Measurements from ENCODE around the gene TENT5C. TPM values are rescaled to one million over a fixed set of nuclear protein-coding genes. Genes with fewer than 3 reads are reported as not detected.
"Not testable (repeated sequence)": the region's sequence is repeated elsewhere in the genome, so short reads cannot be mapped to it uniquely, and the experiment has no call there.

The TENT5C gene
- 1 to 10 TPM; 1.3 to 8.2 (median 4.9) TPM for polyA plus RNA-seq

DNA sequence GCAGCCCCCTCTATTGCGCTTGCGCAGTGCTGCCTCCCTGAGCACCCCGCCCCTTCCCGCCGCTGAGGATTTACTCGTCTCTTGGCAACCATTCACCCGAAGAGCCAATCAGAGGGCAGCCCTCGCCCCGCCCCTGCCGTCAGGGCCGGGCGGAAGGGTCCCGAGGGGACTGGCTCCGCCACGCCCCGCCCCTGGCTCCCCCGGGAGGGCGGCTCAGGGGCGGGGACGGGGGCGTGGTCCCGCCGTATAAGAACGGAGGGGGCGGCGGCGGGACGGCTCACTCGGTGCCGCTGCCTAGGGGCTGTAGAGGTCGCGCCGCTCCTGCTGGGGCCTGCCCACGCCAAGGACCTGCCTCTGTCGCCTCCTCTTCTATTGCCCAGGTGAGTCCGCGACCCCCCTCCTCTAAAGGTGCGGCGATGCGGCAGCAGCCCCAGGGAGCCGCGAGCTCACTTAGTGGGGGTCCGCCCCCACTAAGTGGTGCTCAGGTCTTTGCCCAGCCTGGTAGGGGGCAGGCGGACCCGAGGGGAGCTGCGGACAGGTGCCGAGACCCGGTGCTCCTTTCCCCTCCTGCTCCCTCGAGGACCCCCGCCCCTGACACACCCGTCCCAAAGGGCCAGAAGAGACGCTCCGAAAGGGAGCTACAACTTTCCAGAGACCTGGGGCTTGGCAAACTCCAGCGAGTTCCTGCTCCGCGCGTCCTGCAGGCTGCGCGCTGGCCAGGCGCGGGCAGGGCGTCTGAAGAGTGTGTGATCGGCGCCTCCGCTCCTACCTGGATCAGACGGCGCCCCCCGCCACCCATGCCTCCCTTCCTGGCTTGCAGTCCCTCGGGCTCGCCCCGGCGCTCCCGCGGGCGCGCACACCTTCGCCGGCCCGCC is at the start of gene TENT5C:
TSS of gene TENT5C (plus strand) at position 275 of the 875 bp plus-strand sequence. CDS start 16,821 bp downstream, outside the sequence.
- 0 to 1% (median 0%) methylated on average over 55 to 79 of the region's 79 CpGs for WGBS, 3 donors
- H3K27ac ChIP-seq (ENCODE audit: low read depth, low read length), result no peak within 1 kb of the TSS

DNA sequence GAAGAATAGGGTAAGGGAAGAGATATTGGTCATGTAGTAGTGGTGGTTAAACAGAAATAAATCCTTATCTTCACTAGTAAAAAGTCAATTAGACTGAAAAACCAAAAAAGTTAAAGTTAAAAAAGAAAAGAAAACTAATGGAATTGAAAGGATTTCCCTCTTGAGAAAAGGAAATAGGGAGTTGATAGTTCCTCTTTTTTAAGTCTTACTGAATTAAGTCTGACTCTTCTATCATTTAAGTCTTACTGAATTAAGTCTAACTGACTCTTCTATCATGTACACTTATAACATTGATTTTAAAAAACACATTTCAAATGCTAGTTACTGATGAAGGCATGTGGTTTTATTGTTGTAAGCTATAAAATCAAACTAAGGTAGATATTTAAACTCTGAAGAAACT is 49.5 kb upstream of the TENT5C start:
- H3K27ac ChIP-seq (ENCODE audit: low read depth, low read length), result no peak overlapping the region

DNA sequence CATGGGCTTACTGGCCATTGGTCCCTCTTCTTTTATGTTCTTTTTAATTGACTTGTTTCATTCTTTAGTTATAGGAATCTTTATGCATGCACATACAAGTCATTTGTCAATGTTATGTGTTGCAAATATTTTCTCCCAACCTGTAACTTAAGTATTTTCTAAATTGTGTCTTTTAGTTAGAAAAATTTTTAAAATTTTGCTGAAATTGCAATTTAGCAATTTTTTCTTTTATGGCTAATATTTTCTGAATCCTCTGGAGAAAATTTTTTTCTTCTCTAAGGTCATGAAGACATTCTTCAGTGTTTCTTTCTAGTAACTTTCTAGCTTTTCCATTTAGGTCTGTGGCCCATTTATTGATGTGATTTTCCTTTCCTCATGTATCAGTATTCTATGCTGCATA is 48.9 kb upstream of the TENT5C start:
- no peak overlapping the region for H3K27ac ChIP-seq (ENCODE audit: low read depth, low read length)

DNA sequence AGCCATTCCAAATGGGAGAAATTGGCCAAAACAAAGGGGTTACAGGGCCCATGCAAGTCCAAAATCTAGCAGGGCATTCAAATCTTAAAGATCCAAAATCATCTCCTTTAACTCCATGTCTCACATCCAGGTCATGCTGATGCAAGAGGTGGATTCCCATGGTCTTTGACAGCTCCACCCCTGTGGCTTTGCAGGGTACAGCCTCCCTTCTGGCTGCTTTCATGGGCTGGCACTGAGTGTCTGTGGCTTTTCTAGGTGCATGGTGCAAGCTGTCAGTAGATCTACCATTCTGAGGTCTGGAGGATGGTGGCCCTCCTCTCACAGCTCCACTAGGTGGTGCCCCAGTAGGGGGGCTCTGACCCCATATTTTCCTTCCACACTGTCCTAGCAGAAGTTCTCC is 47.4 kb upstream of the TENT5C start:
- not testable (repeated sequence) for H3K27ac ChIP-seq (ENCODE audit: low read depth, low read length)

DNA sequence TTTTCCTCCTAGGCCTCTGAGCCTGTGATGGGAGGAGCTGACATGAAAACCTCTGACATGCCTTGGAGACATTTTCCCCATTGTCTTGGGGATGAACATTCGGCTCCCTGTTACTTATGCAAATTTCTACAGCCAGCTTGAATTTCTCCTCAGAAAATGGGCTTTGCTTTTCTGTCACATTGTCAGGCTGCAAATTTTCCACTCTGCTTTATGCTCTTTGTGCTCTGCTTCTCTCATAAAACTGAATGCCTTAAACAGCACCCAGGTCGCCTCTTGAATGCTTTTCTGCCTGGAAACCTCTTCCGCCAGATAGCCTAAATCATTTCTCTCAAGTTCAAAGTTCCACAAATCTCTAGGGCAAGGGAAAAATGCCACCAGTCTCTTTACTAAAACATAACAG is 46.7 kb upstream of the TENT5C start:
- H3K27ac ChIP-seq (ENCODE audit: low read depth, low read length), result no peak overlapping the region
- 87 to 96% (median 94%) methylated on average over 3 of the region's 3 CpGs for WGBS, 3 donors

DNA sequence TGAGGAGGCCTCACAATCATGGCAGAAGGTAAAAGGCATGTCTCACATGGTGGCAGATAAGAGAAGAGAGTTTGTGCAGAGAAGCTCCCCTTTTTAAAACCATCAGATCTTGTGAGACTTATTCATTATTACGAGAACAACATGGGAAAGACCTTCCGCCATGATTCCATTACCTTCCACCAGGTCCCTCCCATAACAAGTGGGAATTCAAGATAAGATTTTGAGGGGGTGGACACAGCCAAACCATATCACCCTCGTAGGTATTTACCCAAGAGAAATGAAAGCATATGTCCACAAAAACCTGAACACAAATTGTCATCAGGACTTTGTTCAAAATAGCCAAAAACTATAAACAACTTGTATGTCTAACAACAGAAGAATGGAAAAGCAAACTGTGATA is 45.9 kb upstream of the TENT5C start:
- 81 to 83% (median 83%) methylated on average over 3 of the region's 3 CpGs for WGBS, 3 donors

DNA sequence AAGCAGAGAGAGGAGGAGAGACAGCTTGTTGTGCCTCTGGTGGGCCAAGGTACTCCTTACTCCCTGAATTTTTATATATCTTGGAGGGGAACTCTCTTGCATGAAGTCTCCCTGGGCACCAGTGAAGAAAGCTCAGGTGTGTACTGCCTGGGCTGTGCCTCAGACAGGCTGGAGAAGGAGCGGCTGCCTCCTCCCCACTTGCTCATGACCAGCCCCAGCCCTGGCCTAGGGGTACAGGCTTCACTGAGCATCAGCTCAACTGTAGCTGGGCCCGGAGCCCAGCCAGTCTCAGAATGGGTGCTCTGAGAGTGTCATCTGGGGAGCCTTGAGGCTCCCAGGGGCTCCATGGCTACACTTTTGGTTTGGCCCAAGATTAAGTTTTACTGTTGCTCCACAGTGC is 44.8 kb upstream of the TENT5C start:
- H3K27ac ChIP-seq (ENCODE audit: low read depth, low read length), result no peak overlapping the region
- 98 to 100% (median 100%) methylated on average over 1 to 2 of the region's 2 CpGs for WGBS, 3 donors

More for the DNA sequence above, 45.9 kb upstream of the TENT5C start:
- no peak overlapping the region for H3K27ac ChIP-seq (ENCODE audit: low read depth, low read length)

DNA sequence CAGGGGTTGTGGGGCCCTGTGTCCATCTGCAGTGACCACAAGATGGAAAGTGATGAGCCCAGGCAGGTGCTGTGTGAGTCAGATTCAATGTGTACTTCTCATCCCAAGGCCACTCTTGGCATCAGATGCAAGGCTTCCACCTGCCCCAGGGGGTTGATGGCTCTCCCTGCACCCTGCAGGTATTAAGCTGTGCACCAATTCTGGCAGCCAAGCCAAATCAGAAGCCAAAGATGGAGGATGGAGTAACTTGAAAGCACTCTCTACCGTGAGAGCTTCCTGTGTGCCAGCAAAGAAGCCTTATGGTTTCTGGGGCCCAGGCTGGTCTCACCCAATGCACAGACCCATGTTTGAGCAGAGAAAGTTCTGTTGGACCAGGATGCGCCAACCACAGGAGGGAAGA is 44.3 kb upstream of the TENT5C start:
- 96 to 98% (median 96%) methylated on average over 2 of the region's 2 CpGs for WGBS, 3 donors
- no peak overlapping the region for H3K27ac ChIP-seq (ENCODE audit: low read depth, low read length)

DNA sequence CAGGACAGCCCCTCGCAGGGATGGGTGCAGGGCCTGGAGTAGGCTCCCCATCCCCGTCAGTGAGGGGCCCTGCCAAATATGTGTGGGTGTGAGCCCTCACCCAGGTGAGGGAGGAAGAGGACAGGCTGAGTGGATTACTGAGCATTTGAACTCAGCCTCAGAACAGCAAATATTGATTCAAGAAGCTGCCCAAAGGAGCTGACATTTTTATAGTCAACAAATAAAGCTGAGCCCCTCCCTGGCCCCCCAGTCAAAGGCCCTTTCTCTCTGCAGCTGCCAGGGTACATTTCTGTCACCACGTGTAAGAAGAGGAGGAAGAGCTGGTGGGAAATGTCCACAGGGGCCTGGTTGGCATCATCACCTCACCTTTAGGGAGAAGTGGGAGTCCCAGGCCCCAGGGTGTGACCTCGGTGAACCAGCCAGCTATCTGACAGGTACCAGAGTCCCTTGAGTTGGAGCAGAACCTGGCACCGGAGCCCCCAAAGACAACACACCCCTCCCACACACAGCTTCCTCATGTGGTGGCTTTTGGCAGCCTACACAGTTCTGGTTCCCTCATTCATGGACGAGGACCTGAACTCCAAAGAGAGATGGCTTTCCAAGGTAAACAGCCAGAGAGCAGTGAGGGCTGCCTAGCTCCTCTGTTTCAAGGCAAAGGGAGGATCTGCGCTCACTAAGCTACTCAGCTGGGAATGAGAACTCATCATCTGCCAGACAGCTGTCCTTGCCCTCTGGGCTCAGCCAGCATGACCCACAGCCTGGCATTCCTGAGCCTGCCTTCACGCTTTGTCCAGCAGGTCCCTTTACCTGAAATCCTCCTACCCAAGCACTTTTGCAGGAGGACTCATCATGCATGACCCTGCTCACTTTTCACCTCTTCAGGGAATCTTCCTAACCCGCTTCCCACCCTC is 43.0 kb upstream of the TENT5C start:
- WGBS, 3 donors, result 55 to 69% (median 64%) methylated on average over 9 of the region's 9 CpGs
- H3K27ac ChIP-seq (ENCODE audit: low read depth, low read length), result no peak overlapping the region

DNA sequence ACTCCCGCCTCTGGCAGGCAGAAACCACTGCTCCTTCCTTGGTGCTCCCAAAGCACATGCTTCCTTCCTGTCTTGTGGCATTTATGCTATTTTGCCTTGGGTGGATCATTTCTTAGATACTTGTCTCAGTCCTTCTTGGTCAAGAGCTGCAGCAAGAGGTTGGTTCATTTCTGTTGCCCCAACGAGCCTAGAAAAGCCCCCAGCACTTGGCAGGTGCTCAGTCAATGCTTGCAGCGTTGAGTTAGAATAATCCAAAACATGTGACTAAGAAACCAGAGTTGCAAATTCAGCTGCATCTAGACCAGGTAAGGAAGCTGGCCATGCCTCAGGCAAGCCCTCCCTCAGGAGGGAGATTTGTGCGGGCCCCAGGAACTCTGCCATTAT is 42.4 kb upstream of the TENT5C start:
- 82 to 95% (median 86%) methylated on average over 4 of the region's 4 CpGs for WGBS, 3 donors
- no peak overlapping the region for H3K27ac ChIP-seq (ENCODE audit: low read depth, low read length)

DNA sequence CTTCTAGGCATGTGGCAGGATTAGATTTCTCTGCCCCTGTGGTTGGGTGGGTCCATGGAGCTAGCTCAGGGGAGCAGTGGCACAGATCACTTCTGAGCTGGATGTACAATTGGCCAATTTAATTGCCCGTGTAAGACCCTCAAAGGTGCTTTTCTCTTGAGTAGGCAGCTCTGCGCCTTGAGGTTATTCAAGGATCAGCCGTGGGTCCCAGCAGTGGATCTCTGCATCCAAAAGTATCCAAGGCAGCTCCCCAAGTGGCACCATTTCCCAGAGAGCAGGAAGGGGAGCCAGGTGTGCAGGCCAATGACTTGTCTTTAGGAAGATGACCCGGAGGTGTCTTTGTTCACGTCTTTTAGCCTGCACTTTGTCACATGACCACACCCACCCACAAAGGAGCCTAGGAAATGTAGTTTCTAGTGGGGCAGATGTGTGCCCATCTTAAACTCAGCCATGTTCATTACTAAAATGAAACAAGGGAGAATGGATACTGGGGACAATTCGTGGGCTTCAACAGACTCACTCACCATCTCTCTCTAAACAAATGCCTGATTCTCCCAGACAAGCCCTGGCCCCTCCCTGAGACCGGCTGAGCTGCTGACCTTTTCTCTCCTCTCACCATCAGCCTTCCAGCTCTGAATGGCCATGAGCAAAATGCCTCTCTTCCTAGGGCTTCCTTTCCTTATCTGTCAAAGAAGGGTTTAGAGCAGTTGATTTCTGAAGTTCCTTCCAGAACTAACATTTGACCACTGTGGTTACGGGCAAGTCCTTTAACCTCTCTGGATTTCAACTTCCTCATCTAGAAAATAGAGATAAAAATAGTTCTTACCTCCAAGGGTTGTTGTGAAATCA is 41.4 kb upstream of the TENT5C start:
- 76 to 87% (median 76%) methylated on average over 8 of the region's 8 CpGs for WGBS, 3 donors

DNA sequence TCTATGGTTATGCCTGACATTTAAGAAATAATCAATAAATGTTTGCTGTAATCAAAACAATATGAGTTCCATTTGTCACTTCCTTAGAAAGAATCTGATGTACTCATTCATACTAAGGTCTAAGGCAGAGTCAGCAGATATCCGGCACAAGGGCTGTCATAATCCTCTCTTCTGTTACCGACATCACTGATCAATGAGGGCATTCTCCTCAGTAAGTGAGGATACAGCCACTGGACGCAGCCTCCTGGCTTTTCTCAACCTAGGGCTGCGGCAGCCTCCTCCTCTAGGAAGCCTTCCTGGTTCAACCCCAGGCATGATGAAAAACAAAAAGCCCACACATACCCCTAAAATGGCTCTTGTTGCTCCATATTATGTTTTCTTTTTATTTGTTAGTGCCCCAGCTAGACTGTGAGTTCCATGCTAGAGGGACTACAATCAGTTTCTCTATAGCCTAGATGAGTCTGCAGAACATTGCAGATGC is 40.7 kb upstream of the TENT5C start:
- no peak overlapping the region for H3K27ac ChIP-seq (ENCODE audit: low read depth, low read length)
- WGBS, 3 donors, result 78 to 93% (median 93%) methylated on average over 4 of the region's 4 CpGs

More for the DNA sequence above, 41.4 kb upstream of the TENT5C start:
- H3K27ac ChIP-seq (ENCODE audit: low read depth, low read length), result no peak overlapping the region

DNA sequence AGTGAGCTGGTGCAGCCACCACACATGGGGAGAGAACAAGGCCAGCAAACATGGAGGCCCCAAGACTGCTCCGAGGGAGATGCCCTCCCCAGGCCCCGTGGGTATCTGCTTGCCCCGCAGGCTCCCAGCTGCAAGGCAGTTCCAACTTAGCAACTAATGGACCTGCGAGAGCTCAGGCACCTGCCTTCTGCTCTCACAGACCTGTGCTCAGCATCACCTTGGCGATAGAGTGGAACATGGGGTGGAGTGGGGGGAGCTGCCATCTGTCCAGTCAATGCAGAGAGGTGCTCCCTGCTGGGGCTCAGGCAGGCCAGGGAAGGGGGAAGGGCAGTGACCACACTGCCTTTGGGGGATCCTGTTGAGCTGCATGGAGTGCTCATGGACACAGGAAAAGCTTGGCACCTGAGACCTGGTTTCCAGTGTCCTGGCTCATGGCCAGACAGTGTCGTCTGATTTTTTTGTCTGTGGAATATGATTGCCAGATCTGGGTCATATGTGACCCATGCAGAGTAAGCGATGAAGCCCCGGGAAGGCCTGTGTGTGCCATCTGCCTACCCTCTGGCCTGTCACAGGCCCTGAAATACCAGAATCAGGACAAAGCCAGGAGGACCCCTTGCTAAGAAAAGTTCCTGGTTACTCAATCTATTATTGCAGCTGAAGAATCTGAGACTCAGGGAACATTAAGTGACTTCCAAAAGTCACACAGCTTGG is 39.9 kb upstream of the TENT5C start:
- 74 to 91% (median 85%) methylated on average over 8 of the region's 8 CpGs for WGBS, 3 donors

DNA sequence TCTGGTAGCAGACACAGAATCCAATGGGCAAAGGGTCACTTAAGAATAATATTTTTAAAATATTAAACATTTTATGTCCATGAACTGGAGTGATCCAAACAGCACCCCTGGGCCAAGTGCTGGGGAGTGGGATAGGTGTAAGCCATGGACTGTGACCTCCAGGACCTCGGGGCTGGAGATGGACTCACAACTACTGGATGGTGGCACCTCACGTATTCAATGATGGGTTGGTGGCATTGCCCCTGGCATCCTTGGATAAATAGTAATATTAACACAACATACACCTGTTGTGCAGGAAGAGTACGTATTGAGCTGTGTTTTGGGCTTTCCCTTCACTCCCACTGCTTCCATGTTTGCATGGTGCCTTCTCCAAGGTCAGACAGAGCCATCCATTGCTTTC is 39.3 kb upstream of the TENT5C start:
- no peak overlapping the region for H3K27ac ChIP-seq (ENCODE audit: low read depth, low read length)
- 90 to 94% (median 91%) methylated on average over 3 of the region's 3 CpGs for WGBS, 3 donors

More for the DNA sequence above, 39.9 kb upstream of the TENT5C start:
- no peak overlapping the region for H3K27ac ChIP-seq (ENCODE audit: low read depth, low read length)

DNA sequence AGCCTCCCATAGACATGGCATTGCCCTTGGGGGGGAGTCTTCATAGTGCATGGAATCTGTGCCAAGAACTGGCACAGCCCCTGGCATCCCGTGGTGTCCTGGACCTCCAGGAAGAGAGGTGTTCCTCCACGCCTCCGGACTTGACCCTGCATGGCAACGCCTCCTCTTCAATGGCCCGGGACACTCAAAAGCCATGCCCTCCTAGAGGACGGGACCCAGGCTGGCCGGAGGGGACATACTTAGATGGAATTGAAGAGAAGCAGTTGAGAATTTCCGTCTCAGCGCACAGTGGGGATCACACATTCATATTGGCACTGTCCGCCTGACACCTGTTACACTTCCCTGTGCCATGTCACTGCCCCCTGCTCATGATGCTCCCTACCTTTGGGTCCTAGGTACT is 38.4 kb upstream of the TENT5C start:
- H3K27ac ChIP-seq (ENCODE audit: low read depth, low read length), result no peak overlapping the region
- WGBS, 3 donors, result 94 to 98% (median 97%) methylated on average over 10 of the region's 10 CpGs

DNA sequence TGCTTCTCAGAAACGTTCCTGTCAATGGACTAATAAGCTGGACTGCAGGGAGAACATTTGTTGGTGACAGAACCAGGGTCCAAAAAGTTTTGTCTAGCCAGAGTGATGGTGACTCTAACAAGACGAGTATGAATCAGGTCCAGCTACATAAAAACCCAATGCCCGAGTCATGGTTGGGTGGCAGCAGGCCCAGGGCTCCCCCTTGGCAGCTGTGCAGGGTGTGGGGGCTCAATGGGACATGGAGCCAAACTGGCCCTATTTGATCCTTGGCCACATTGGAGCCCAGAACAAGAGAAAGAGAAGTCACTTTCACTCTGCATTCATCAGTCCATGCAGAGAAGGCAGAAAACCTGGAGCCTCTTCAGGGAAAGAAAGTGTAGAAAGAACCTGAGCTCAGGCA is 37.9 kb upstream of the TENT5C start:
- 79 to 88% (median 86%) methylated on average over 3 of the region's 3 CpGs for WGBS, 3 donors
- no peak overlapping the region for H3K27ac ChIP-seq (ENCODE audit: low read depth, low read length)

DNA sequence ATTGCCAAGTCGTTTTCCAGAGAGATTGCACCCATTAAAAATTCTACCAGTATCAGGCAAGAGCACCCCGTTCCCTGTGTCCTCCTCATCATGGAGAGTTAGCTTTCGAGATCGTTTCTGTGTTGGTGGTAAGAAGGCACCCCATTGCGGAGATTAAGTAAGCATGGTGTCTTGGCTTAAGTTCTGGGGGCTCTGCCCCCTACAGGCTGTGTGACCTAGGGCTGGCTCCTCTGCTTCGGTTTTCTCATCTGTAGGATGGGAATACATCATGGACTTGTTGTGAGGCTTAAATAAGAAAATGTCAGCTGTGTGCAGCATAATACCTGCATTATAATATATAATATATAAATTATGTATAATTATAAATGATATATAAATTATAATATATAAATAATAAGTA is 36.8 kb upstream of the TENT5C start:
- WGBS, 3 donors, result 91 to 95% (median 93%) methylated on average over 6 of the region's 6 CpGs
- no peak overlapping the region for H3K27ac ChIP-seq (ENCODE audit: low read depth, low read length)

DNA sequence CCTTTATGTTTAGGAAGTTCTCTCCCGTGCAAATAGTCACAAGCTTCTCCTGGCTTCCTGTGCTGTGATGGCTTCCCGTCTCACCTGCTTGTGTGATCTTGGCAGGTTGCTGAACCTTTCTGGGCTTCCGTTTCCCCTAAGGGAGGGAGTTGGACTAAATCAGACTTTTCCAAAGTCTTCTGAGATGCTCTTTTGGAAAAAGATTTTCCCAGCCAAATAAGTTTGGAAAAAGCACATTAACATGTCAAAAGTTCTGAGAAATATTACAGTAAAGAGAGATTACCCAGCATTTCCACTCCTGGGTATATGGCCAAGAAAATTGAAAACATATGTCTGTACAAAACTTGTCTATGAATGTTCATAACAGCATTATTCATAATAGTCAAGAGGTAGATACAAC is 36.0 kb upstream of the TENT5C start:
- 16 to 57% (median 34%) methylated on average over 3 of the region's 3 CpGs for WGBS, 3 donors
- H3K27ac ChIP-seq (ENCODE audit: low read depth, low read length), result no peak overlapping the region
